ENCODE results near the gene CD44.

Gene CD44

GRCh38 chr11:35270342-35270741, 131.4 kb downstream of the CD44 start:
- no peak for DNase-seq

DNA sequence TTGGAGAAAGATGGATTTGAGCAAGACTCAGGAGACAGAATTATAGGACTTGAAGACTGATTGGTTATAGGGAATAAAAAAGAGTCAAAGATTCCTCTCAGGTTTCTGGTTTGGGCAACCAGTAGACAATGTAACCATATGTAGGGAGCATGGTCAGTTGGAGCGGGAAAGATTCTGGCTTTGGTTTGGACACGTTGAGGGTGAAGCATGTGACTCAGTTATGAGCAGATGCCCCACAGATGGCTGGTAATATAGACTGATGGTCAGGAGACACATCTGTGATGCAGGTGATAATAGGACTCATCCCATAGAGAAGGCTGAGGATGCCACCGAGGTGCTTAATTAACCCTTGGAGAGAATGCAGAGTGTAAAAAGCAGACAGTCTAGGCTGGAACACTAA, 132.1 kb downstream of the CD44 start:
- DNase-seq, result no peak

- DNase-seq, result no peak
Measured at GRCh38 chr11:35272391-35272902, 133.5 kb downstream of the CD44 start.

DNA sequence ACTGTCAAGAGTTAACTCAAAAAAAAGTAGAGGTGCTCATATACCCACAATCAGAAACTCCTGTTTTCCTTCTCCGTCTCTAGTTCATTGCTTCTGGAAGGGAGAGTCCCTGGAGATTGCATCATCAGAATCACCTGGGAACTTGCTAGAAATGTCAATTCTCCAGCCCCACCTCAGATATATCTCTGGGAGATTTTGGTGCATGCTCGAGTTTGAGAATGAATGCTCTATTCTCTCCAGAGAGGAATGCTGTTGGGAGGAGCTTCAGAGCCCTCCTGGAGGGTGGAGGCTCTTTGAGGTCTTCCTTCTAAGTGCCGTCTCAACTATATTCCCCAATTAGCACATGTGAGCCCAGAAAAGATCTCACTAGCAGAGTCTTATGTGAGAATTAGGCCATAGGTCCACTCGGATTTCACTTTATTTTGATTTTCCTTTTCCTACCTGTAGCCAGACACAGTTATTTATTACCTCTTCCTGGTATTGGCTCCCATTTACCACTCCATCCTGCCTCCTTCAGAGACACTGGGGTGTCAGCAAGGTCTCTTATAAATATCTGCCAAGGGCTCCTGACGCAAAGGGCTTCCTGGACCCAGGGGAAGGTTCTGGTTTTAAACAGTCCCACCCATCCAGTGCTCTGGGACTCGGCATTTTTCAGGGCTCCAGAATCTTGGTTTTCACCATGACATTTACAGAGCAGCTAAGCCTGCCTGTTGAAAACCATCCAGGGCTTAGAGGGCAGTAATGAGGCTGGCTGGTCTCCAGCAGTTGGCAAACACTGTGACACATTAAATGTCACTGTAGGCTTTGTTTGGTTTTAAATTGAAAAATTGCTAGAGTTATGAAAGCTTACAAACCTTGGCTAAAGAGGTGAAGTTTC, 136.2 kb downstream of the CD44 start:
- peak; percentile 24 for DNase-seq

DNA sequence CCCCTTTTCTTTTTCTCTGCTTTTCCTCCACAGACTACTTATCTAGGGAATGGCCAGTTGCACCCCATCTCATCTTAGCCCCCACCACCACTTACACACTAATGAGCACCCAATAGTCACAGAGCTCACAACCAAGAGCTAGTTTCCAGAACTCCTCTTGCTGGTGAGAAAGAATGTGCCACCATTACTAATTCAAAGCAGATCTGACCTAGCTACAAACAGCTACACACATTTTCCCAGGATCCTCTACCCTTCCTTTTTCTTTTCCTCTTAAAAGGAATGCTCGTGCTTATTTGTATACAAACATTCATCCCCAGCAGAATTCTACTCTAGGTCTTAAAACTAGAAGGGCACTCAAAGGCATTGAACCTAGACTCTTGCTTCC, 136.8 kb downstream of the CD44 start:
- no peak for DNase-seq

DNA sequence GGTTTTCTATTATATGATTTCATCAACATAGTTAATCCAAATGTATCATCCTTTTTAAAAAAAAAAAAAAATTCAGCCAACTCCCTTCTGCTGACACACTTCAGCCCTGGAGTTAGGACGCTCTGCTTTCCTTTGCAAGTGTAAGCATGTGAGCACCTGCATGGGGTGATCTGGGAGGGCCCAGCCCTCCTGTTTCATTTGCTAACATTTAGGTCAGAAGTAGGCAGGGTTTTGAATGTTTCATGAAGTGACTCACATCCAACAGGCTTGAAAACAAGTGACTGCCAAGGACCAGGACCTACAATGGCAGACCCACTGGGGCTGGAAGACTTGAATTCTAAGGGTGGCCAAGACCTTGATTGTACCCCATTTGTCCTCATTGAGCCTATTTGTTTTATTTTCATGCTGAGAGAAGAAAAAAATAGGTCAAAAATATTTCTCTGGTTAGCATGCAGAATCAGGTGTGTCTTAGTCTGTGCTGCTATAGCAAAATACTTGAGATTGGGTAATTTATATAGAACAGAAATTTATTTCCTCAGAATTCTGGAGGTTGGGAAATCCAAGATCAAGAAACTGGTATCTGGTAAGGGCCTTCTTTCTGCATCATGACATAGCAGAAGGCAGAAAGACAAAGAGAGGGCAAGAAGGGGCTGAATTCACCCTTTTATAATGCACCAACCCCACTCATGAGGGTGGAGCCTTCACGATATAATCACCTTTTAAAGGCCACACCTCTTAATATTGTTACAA, 137.6 kb downstream of the CD44 start:
- DNase-seq, result no peak

- DNase-seq, result no peak
Measured at GRCh38 chr11:35277827-35278226, 138.9 kb downstream of the CD44 start.

DNA sequence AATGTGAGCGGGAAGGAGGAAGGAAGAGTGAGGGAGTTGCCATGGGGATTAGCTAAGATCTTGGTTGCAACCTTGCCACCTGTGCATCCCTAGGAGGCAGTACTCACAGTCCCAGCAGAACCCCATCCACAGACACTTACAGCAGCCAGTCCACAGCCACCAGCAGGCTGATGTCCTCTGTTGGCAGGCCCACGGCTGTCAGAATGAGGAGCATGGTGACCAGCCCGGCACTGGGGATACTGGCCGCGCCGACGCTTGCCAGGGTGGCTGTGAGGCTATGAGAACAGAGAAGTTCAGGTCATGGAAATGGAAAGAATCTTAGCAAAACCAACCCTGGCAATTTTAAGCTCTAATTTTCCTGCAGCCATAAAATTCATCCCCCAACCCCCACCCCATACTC, 141.8 kb downstream of the CD44 start:
- no peak for DNase-seq

- no peak for DNase-seq
Measured at GRCh38 chr11:35281169-35281688, 142.3 kb downstream of the CD44 start.

Data from GOT3 (cell line).